ENCODE results near the gene ALG11.

The ALG11 gene

DNA sequence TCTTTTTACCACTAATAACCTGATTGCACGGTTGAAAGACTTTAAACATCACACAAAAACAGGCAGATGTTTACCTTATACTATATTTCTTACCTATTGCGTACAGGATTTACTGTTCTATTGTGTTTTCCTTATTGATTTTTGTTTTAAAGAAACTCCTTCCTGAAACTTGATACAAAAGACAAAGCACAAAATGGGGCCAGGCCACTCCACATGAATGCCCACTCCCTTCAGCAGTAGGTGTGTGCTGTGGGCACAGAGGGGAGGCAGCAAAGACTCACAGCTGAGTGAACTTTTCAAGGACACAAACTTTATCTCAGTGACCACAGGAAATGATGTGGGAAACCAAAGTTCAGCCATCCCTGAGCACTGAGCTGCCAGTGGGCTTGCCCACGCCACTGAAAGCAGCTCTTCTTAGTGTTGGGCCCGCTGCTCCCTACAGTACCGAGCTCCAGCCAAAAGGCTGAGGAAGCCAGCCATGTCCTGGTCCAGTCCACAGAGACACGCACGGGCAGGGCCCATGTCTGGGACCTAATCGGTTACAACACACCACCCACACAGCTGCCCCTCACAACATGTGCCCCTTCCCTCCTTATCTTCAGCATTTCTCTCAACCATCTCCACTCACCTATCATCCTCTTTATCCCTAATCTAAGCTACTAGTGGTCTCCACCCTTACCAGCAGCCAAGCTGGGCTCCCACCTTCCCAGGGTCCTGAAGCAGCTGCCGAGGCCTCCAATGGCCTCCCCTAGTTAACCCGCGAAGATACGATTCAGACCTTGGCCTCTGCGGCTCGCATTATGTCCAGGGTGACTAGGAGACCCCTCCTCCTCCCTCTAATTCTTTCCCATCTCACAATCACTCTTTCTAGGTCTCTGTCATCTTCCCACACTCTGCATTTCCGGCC, 40.4 kb upstream of the ALG11 start:
- TF ChIP-seq SIN3A (IDR thresholded peaks at IDR 0.05; ENCODE audit: borderline replicate concordance, insufficient read depth, low read length) = no peak
- TF ChIP-seq FOXP2 (optimal IDR thresholded peaks at IDR 0.05; ENCODE audit: borderline replicate concordance, extremely low read depth, extremely low read length, insufficient read depth) = no peak
- no peak for TF ChIP-seq POLR2AphosphoS5 (IDR thresholded peaks at IDR 0.05; ENCODE audit: low read depth, low read length)
- TF ChIP-seq TAF1 (IDR thresholded peaks at IDR 0.05; ENCODE audit: borderline replicate concordance, insufficient read depth, low read length) = no peak
- TF ChIP-seq, protein P1, sequence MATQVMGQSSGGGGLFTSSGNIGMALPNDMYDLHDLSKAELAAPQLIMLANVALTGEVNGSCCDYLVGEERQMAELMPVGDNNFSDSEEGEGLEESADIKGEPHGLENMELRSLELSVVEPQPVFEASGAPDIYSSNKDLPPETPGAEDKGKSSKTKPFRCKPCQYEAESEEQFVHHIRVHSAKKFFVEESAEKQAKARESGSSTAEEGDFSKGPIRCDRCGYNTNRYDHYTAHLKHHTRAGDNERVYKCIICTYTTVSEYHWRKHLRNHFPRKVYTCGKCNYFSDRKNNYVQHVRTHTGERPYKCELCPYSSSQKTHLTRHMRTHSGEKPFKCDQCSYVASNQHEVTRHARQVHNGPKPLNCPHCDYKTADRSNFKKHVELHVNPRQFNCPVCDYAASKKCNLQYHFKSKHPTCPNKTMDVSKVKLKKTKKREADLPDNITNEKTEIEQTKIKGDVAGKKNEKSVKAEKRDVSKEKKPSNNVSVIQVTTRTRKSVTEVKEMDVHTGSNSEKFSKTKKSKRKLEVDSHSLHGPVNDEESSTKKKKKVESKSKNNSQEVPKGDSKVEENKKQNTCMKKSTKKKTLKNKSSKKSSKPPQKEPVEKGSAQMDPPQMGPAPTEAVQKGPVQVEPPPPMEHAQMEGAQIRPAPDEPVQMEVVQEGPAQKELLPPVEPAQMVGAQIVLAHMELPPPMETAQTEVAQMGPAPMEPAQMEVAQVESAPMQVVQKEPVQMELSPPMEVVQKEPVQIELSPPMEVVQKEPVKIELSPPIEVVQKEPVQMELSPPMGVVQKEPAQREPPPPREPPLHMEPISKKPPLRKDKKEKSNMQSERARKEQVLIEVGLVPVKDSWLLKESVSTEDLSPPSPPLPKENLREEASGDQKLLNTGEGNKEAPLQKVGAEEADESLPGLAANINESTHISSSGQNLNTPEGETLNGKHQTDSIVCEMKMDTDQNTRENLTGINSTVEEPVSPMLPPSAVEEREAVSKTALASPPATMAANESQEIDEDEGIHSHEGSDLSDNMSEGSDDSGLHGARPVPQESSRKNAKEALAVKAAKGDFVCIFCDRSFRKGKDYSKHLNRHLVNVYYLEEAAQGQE (IDR thresholded peaks at IDR 0.05; ENCODE audit: insufficient read depth in 1 of 2, low read depth in 2 of 2, low read length in 2 of 2) = no peak

DNA sequence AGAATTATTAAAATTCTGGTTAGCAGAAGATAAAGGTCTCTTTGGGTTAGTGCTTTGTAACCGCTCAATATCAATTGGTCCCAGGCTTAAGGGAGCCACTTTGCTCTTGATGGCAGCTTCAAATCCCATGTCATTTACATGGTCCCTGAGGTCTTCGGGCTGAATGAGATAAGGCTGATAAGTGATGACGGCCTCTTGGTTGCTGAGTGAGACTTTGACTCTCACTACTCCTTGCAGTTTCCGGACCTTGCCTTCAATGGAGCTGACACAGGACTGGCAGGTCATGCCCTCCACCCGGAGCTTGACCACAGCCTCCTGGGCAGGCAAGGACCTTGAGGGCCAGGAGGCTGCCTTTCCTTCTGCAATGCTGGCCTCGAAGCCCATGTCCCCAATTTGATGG, 37.7 kb upstream of the ALG11 start:
- TF ChIP-seq TAF1 (IDR thresholded peaks at IDR 0.05; ENCODE audit: borderline replicate concordance, insufficient read depth, low read length) (no peak), SIN3A (IDR thresholded peaks at IDR 0.05; ENCODE audit: borderline replicate concordance, insufficient read depth, low read length) (no peak), FOXP2 (optimal IDR thresholded peaks at IDR 0.05; ENCODE audit: borderline replicate concordance, extremely low read depth, extremely low read length, insufficient read depth) (no peak), POLR2AphosphoS5 (IDR thresholded peaks at IDR 0.05; ENCODE audit: low read depth, low read length) (no peak)
- TF ChIP-seq, protein P1 (IDR thresholded peaks at IDR 0.05; ENCODE audit: insufficient read depth in 1 of 2, low read depth in 2 of 2, low read length in 2 of 2) = no peak

DNA sequence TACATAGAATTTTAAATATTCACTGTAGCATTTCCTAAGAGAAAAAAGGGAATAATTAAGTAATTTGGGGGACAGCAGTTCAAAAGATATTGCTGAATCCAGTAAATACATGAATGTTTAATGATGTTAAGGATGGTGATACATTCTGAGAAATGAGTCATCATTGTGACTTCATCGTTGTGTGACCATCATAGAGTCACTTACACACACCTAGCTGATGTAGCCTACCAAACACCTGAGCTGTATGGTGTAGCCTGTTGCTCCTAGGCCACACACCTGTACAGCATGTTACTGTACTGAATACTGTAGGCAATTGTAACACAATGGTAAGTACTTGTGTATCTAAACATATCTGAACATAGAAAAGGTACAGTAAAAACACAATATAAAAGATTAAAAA, 35.8 kb upstream of the ALG11 start:
- TF ChIP-seq, protein P1 (IDR thresholded peaks at IDR 0.05; ENCODE audit: insufficient read depth in 1 of 2, low read depth in 2 of 2, low read length in 2 of 2) = no peak
- TF ChIP-seq TAF1 (IDR thresholded peaks at IDR 0.05; ENCODE audit: borderline replicate concordance, insufficient read depth, low read length) = no peak
- TF ChIP-seq FOXP2 (optimal IDR thresholded peaks at IDR 0.05; ENCODE audit: borderline replicate concordance, extremely low read depth, extremely low read length, insufficient read depth) = no peak
- no peak for TF ChIP-seq POLR2AphosphoS5 (IDR thresholded peaks at IDR 0.05; ENCODE audit: low read depth, low read length)
- TF ChIP-seq SIN3A (IDR thresholded peaks at IDR 0.05; ENCODE audit: borderline replicate concordance, insufficient read depth, low read length) = no peak

DNA sequence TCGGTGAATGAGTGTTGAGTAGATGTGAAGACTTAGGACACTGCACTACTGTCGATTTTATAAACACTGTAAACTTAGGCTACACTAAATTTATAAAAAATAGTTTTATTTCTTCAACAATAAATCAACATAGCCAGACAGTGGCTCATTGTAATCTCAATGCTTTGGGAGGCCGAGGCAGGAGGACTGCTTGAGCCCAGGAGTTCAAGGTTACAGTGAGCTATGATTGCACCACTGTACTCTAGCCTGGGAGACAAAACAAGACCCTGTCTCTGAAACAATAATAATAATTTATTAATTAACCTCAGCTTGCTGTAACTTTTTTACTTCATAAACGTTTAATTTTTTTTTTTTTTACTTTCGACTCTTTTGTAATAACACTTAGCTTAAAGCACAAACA, 35.3 kb upstream of the ALG11 start:
- TF ChIP-seq SIN3A (IDR thresholded peaks at IDR 0.05; ENCODE audit: borderline replicate concordance, insufficient read depth, low read length) = no peak
- no peak for TF ChIP-seq TAF1 (IDR thresholded peaks at IDR 0.05; ENCODE audit: borderline replicate concordance, insufficient read depth, low read length)
- no peak for TF ChIP-seq POLR2AphosphoS5 (IDR thresholded peaks at IDR 0.05; ENCODE audit: low read depth, low read length)
- no peak for TF ChIP-seq FOXP2 (optimal IDR thresholded peaks at IDR 0.05; ENCODE audit: borderline replicate concordance, extremely low read depth, extremely low read length, insufficient read depth)
- TF ChIP-seq, protein P1 (IDR thresholded peaks at IDR 0.05; ENCODE audit: insufficient read depth in 1 of 2, low read depth in 2 of 2, low read length in 2 of 2) = no peak
